ENCODE measurements around the gene CELF1.
"Not testable (repeated sequence)": the region's sequence is repeated elsewhere in the genome, so short reads cannot be mapped to it uniquely, and the experiment has no call there.

The CELF1 gene

DNA sequence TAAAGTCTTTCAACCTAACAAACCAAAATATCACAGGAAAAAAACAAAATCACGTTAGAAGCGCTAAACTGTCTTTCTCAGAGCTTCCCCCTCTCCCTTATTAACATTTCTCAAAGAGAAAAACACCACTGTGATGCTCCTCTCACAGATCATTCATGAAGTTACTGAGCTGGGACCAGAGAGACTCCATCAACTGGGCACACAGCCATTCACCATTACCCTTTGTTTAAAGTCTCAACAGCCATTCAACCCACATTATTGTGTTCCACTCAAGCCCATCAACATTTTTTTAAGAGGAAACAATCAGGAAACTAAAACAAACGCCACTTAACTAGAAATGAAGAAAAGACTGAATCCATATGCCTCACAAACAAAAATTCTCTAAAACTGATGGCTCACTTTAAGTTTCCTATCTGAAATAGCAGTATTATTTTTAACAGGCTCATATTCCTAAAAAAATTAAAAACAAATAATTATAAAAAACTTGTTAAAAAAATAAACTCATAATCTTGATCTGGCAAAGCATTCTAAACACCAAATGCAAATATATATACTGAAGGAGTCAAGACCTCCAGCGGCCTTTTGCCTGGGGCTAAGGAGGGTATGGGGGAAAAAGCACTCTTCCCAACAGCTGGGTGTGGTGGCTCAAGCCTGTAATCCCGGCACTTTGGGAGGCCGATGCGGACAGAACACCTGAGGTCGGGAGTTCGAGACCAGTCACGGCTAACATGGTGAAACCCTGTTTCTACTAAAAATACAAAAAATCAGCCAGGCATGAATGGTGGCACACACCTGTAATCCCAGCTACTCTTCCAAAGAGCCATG, 14.0 kb downstream of the CELF1 start:
- DNase-seq (ENCODE audit: low read depth), result no peak

- DNase-seq (ENCODE audit: low read depth), result no peak
Measured at GRCh38 chr11:47536915-47537314, 16.0 kb downstream of the CELF1 start.

GRCh38 chr11:47534704-47535251, 18.2 kb downstream of the CELF1 start:
- no peak for DNase-seq (ENCODE audit: low read depth)

GRCh38 chr11:47533690-47534151, 19.2 kb downstream of the CELF1 start:
- no peak for DNase-seq (ENCODE audit: low read depth)

DNA sequence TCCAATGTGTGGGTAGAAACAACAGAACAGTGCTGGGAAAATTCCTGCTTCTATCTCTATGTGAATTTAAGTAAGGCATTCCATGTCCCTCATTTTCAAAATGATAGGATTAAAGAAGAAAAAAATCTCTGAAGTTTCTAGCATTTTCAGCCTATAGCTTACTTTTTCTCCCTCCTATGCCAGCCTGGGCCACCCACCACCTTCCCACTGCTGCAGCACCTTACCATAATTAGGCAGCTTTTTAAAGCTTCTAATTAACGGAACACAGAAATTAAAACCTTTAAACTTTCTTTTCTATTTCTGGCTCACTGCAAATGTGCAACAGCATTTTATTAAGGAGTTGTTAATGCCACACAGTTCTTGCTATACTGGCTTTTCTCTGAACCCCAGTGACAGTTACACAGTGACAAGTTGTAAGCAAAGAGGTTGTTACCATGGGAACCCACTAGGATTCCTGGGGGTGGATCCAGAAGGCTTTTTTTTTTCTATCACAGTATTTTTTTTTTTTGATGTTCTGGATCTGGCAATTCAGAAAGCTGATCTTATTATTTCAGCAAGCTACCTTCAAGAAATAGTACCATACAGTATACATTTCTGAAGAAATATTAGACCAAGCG, 20.2 kb downstream of the CELF1 start:
- DNase-seq (ENCODE audit: low read depth), result no peak

- DNase-seq (ENCODE audit: low read depth), result no peak
Measured at GRCh38 chr11:47531666-47532065, 21.3 kb downstream of the CELF1 start.

DNA sequence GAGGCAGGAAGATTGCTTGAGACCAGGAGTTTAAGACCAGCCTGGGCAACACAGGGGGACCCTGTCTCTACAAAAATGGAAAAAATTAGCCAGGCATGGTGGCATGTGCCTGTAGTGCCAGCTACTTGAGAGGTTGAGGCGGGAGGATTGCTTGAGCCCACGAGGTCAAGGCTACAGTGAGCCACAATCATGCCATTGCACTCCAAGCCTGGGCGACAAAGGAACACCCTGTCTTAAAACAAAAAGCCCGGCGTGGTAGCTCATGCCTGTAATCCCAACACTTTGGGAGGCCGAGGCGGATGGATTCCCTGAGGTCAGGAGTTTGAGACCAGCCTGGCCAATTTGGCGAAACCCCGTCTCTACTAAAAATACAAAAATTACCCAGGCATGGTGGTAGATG, 22.2 kb downstream of the CELF1 start:
- not testable (repeated sequence) for DNase-seq (ENCODE audit: low read depth)

DNA sequence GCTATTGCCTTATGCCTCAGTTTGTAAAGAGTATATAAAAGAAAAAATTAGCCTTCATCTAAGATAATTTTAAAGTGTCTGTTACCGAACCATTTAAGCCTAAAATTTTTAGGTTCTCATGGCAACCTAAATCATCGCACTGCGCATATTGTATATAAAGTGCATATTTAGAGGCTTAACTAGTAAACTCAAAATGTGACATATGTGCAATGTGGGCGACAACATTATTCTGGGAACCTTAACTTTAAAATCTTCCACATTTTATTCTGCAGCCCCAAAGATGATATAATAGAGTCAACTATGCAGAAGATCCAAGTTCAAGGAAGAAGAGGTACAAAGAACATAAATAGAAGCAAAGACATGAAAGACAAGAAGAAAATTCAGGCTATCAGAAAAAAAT, 23.0 kb downstream of the CELF1 start:
- no peak for DNase-seq (ENCODE audit: low read depth)

DNA sequence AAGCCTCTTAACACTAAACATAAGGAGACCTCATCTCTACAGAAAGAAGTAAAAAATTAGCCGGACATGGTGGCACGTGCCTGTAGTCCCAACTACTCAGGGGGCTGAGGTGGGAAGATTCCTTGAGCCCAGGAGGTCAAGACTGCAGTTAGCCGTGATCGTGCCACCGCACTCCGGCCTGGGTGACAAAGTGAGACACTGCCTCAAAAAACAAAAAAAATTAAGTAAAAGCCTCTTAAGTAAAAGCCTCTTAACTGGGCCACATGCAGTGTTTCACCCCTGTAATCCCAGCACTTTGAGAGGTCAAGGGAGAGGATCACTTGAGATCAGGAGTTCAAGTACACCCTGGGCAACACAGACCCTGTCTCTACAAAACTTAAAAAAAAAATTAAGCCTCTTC, 25.7 kb downstream of the CELF1 start:
- no peak for DNase-seq (ENCODE audit: low read depth)

DNA sequence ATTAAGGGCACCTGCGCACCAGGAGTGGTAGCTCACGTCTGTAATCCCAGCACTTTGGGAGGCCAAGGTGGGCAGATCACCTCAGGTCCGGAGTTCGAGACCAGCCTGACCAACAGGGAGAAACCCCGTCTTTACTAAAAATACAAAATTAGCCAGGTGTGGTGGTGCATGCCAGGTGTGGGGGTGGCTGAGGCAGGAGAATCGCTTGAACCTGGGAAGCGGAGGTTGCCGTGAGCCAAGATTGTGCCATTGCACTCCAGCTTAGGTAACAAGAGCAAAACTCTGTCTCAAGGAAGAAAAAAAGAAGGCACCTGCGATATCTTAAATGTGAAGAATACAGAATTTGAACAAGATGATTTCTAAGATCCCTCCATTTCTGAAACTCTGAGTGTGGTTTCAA, 26.9 kb downstream of the CELF1 start:
- DNase-seq (ENCODE audit: low read depth), result not testable (repeated sequence)

GRCh38 chr11:47524291-47524874, 28.5 kb downstream of the CELF1 start:
- DNase-seq (ENCODE audit: low read depth), result no peak

DNA sequence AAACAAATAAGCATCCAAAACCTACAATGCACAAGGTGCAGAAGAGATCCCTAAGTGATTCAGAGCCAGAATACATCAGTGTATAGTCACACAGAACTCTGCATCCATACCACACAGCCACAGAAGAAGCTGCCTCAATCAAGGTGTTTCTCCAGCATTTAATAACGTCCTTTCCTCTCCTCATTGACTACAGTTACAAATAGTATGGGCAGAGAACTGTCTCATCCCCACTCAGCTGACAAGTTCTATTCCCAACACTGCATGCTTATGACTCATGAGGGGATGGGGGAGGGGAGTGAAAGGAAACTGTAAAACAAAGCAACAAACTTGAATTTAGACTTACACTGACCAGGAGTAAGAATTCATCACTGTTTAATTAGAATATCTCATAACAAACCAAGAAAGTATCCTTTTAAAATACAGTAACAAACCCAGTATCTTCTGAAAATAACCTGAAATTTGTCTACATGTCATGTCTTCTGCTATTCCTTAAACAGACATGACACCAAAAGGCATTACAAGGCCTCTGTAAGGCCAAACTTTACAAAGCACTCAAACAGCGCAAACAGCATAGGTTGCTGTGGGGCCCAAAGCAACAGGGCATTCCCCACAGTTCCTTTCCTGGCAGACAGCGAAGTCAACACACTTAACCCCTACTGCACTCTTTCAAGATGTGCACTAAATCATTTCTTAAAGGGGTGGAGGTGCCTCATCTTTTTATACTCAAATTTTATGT, 29.3 kb downstream of the CELF1 start:
- no peak for DNase-seq (ENCODE audit: low read depth)

DNA sequence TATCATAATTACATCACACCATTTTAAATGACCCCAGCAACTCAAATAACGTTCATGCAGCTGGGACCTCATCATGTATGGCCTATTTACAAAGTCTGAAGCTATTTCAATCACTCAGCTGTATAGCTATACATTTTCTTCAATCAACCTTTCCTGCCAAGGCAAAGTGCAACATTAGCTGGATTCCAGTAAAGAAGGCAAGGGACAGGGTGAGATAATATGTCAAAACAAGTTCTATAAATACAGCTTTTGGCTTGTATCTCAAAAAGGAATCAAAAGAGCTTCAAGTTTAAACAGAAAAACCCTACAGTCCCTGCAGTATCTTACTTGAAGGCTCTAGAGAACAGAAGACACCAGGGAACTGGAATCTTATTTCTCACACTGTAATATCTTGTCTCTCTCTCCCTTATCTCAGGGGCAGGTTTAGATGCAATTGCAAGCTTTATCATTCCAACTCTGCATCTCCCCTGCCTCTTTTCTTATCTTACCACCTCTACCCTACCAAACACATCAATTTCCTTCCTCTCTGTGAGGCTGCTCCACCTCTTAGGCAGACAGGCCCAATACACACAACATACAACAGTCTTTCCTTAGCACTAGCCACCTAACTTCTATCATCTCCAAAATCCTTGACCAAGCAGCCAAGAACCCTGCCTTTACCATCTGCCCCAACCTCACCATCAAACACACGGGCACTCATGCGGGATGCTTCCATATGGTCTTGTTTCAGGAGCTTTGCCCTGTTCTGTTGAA, 34.5 kb downstream of the CELF1 start:
- no peak for DNase-seq (ENCODE audit: low read depth)

DNA sequence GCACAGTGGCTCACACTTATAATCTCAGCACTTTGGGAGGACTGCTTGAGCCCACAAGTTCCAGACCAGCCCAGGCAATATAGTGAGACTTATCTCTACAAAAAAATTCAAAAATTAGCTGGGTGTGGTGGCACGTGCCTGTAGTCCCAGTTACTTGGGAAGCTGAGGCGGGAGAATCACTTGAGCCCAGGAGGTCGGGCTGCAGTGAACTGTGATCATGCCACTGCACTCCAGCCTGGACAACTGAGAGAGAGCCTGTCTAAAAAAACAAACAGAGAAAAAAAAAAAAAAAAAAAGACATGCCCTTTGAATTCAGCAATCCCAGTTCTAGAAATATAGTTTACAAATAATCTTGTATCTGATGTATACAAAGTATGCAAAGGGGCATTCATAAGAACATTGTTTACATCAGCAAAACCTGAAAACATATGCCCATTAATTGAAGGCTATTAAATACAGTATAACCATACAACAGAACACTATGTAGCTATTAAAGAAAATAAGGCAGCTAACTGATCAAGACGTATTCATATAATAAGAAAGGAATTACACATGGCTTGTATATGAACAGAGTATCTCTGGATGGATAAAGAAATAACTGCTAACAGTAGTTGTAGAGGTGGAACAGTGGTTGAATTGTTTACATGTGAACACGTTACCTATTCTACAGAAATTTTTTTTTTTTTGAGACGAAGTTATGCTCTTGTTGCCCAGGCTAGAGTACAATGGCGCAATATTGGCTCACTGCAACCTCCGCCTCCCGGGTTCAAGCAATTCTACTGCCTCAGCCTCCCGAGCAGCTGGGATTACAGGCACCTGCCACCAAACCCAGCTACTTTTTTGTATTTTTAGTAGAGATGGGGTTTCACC, 35.7 kb downstream of the CELF1 start:
- no peak for DNase-seq (ENCODE audit: low read depth)

DNA sequence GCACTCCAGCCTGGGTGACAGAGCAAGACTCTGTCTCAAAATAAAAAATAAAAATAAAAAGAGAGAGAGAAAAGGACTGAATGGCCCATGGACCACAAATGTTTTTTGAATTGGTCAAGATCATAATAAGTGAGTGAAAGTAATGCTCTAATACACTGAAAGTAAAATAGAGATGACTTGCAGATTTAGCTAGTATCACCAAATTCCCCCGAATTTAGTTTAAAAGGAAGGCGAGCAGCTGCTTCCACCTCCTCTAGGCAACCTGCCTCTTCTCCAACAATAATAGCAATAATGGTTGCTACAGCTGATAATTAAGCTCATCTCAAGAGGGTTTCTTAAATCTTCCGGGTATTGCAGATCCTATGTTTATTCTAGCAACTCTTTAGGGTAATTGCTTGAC, 36.8 kb downstream of the CELF1 start:
- no peak for DNase-seq (ENCODE audit: low read depth)

GRCh38 chr11:47514825-47515647, 37.9 kb downstream of the CELF1 start:
- no peak for DNase-seq (ENCODE audit: low read depth)

DNA sequence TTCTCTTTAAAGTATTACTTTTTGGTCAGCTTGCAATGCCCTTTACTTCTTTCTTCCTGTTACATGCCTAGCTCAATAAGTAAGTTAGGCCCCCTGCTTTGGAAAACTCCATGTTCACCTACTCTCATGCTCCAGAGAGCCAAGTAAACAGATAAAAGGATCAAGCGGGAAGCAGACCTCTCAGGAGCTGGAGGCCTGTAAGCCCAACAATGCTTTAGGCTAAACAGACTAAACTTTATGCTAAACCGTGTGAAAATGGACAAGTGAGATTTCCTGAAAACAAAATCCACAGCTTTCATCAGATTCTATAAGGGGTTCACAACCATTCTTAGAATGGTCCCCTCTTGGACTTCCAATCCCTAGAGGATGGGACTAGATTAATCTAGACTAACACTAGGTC, 40.2 kb downstream of the CELF1 start:
- no peak for DNase-seq (ENCODE audit: low read depth)

DNA sequence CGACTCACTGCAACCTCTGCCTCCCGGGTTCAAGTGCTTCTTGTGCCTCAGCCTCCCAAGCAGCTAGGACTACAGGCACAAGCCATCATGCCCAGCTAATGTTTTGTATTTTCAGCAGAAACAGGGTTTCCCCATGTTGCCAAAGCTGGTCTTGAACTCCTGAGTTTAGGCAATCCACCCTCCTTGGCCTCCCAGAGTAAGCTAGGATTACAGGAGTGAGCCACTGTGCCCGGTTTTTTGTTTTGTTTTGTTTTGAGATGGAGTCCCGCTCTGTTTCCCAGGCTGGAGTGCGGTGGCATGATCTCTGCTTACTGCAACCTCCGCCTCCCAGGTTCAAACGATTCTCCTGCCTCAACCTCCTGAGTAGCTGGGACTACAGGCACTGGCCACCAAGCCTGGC, 41.0 kb downstream of the CELF1 start:
- no peak for DNase-seq (ENCODE audit: low read depth)

- no peak for DNase-seq (ENCODE audit: low read depth)
Measured at GRCh38 chr11:47510209-47510608, 42.7 kb downstream of the CELF1 start.

GRCh38 chr11:47509077-47509536, 43.8 kb downstream of the CELF1 start:
- DNase-seq (ENCODE audit: low read depth), result no peak
